Measurements from ENCODE around the gene CCDC68.

- TF ChIP-seq EZH2 (IDR thresholded peaks at IDR 0.05; ENCODE audit: borderline replicate concordance, low read depth, low read length, severe bottlenecking) (no peak), POLR2A (IDR thresholded peaks at IDR 0.05; ENCODE audit: low read depth, low read length) (no peak), POLR2AphosphoS5 (IDR thresholded peaks at IDR 0.05; ENCODE audit: insufficient read depth, low read depth, low read length) (no peak), GATA2 (IDR thresholded peaks at IDR 0.05; ENCODE audit: insufficient read depth, insufficient read length, low read depth, low read length) (no peak), JUN (IDR thresholded peaks at IDR 0.05; ENCODE audit: borderline replicate concordance, insufficient read depth, insufficient read length, low read depth) (no peak), FOS (IDR thresholded peaks at IDR 0.05; ENCODE audit: borderline replicate concordance, insufficient read depth, low read length) (no peak), MYC (IDR thresholded peaks at IDR 0.05; ENCODE audit: low read depth, low read length) (no peak)
- TF ChIP-seq, protein P1, sequence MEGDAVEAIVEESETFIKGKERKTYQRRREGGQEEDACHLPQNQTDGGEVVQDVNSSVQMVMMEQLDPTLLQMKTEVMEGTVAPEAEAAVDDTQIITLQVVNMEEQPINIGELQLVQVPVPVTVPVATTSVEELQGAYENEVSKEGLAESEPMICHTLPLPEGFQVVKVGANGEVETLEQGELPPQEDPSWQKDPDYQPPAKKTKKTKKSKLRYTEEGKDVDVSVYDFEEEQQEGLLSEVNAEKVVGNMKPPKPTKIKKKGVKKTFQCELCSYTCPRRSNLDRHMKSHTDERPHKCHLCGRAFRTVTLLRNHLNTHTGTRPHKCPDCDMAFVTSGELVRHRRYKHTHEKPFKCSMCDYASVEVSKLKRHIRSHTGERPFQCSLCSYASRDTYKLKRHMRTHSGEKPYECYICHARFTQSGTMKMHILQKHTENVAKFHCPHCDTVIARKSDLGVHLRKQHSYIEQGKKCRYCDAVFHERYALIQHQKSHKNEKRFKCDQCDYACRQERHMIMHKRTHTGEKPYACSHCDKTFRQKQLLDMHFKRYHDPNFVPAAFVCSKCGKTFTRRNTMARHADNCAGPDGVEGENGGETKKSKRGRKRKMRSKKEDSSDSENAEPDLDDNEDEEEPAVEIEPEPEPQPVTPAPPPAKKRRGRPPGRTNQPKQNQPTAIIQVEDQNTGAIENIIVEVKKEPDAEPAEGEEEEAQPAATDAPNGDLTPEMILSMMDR (IDR thresholded peaks at IDR 0.05; ENCODE audit: extremely low read depth in 1 of 2, insufficient read depth in 1 of 2, low read depth in 1 of 2, low read length in 2 of 2) = no peak
- TF ChIP-seq, protein P2, sequence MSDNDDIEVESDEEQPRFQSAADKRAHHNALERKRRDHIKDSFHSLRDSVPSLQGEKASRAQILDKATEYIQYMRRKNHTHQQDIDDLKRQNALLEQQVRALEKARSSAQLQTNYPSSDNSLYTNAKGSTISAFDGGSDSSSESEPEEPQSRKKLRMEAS (IDR thresholded peaks at IDR 0.05; ENCODE audit: insufficient read depth, insufficient read length) = no peak
These were observed 59.8 kb downstream of the CCDC68 start for GRCh38 chr18:54899500-54899899.
